HFF-Myc (cell line): ENCODE results near the gene SPAG16.

Experiments
- DNase-seq: peaks from one replicate; pipeline ENCODE4 v3.0.0-alpha.2; 2011; ENCODE audit warnings: low read depth; ENCODE audit errors: extremely low read depth
- H3K4me3 ChIP-seq: replicated peaks from 2 replicates; pipeline ENCODE4 v1.5.1; 2011; ENCODE audit warnings: low read depth, mild to moderate bottlenecking, control low read depth, low read length
- TF ChIP-seq, protein P1 (sequence below): IDR thresholded peaks from 2 replicates; pipeline ENCODE4 v1.5.1; 2012; ENCODE audit warnings: mild to moderate bottlenecking, low read depth, low read length, control low read depth; ENCODE audit errors: missing control alignments

SPAG16 gene

DNA sequence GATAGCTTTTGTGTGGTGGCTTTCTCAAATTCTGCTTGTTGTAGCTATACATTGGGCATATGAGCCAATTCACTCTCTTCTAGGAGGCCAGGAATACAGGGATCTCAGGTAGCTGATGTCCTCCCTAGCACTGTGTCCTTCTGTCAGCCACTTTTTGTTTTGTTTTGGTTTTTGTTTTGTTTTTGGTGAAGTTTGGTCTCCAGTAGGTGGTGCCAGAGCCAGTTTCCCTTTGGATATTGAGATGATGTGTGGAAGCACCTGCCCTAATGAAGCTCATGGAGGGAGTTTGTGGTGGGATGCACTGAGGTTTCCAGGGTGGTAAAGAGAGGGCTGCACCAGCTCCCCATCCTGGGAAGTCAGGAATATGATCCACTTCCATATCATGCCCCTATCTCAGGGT lies 1026.1 kb downstream of the SPAG16 start:
- no peak overlapping the region for H3K4me3 ChIP-seq
- no peak for DNase-seq

DNA sequence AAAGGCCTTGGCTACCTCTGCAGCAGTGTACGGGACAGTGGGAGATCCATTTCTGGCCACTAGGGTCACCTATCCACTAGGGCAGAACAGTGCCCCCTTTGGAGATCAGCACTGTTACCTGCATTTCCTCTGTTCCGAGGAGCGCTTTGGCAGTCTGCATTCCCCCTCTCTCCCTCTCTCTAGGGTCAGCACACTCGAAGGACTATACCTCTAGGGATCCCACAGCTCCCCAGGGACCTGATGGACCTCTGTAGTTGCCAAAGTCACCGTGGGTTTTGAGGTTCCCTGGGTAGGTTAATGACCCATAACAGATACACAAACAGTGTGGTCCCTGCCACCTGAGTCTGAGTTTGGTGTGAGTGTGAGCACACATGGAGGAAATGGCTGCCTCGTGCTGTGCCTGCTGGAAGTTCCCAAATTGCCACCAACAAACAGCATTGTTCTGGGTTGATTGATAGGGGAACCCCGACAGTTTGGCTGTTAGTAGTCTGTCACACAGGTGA lies 1026.8 kb downstream of the SPAG16 start:
- no peak for DNase-seq
- TF ChIP-seq, protein P1, sequence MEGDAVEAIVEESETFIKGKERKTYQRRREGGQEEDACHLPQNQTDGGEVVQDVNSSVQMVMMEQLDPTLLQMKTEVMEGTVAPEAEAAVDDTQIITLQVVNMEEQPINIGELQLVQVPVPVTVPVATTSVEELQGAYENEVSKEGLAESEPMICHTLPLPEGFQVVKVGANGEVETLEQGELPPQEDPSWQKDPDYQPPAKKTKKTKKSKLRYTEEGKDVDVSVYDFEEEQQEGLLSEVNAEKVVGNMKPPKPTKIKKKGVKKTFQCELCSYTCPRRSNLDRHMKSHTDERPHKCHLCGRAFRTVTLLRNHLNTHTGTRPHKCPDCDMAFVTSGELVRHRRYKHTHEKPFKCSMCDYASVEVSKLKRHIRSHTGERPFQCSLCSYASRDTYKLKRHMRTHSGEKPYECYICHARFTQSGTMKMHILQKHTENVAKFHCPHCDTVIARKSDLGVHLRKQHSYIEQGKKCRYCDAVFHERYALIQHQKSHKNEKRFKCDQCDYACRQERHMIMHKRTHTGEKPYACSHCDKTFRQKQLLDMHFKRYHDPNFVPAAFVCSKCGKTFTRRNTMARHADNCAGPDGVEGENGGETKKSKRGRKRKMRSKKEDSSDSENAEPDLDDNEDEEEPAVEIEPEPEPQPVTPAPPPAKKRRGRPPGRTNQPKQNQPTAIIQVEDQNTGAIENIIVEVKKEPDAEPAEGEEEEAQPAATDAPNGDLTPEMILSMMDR, result peak; percentile 28

More for the DNA sequence above, 1026.1 kb downstream of the SPAG16 start:
- TF ChIP-seq, protein P1, result no peak

DNA sequence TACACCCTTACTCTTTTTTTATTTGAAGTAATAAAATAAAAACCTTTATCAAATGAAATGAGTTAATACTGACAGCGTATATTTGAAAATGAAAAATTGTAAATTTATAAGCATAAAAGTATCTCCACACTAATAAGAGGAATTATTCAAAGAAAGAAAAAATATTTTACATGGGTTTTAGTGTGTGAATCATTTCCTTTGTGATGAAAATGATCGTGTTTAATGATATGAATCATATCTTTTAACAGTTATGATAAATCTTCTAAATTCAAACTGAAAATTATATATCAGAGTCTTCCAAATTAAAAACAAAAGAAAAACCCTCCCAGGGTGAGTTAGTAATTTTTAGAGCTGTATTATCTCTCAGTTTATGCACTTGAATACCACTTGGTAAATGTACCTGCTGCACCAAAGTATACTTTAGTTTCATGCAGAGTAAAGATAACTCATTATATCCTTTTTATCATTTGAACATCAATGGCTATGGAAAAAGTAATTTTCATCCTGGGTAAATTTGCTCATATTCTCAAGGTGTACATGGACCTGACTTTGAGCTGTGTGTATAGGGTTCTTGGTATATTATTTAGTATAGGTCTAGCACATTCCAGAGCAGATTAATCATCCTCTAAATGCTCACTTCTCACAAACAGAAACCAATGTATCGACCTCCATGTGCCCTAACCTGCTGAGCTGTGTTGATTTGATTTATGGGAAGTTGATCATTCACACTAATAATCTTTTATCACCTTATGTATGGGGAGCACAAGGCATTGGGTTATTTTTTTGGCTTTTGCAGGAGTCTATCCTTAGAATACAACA lies 1027.9 kb downstream of the SPAG16 start:
- DNase-seq, result no peak
- H3K4me3 ChIP-seq, result no peak overlapping the region
- TF ChIP-seq, protein P1, result no peak

More for the DNA sequence above, 1026.8 kb downstream of the SPAG16 start:
- no peak overlapping the region for H3K4me3 ChIP-seq

DNA sequence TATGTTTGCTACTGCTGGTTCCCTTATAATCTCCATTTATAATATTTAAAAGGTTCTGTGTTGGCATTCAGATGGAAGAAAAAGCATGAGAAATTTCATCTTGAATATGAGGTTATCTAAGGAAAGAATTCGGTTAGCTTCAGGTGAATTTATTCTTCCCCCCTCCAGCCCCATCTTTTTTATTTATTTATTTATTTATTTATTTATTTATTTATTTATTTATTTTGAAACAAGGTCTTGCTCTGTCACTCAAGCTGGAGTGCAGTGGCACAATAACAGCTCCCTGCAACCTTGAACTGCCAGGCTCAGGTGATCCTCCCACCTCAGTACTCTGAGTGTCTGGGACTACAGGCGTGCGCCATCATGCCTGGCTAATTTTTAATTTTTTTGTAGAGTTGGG lies 1031.1 kb downstream of the SPAG16 start:
- TF ChIP-seq, protein P1, result no peak
- H3K4me3 ChIP-seq, result no peak overlapping the region
- no peak for DNase-seq

DNA sequence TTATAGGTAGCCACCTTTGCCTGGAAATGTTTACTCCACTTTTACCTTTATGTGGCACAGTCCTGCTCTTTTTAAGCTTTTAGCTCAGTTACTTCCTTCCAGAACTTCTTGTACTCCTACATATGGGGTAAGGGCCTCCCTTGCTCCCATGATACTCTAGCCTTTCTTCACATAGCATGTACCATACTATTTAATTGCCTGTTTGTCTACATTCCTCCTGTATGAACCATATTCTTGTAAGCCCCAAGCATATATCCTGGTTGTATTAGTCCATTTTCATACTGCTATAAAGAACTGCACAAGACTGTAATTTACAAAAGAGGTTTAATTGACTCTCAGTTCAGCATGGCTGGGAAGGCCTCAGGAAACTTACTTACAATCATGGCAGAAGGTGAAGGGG lies 1035.9 kb downstream of the SPAG16 start:
- no peak overlapping the region for H3K4me3 ChIP-seq
- TF ChIP-seq, protein P1, result no peak
- DNase-seq, result no peak

DNA sequence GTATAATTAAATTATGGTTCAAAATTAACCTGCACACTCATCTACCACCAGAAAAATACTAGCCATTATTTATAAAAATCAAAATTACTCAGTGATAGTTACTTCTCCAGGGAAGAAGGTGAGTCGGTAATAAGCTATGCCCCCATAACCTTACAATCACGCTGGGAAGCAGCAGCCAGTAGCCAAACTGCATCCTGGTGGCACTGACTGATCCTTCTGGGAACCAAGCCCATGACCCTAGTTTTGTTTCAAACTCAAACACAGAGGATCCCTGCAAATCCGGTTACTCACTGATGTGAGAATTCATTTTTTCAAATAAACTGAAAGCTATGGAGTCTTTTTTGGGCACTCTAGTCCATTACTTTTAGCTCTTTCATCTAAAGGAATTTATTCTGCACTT lies 1038.4 kb downstream of the SPAG16 start:
- TF ChIP-seq, protein P1, result no peak
- no peak for DNase-seq
- no peak overlapping the region for H3K4me3 ChIP-seq
